IMR-90 (cell line): ENCODE data around the gene CENPP. TPM values are rescaled to one million over a fixed set of nuclear protein-coding genes. Genes with fewer than 3 reads are reported as not detected.
A peak's percentile ranks its signal among the peaks of the same experiment; 100 is the strongest.

ENCODE experiments used
- ATAC-seq: fragments of 200-7000 bp; cut with Tn5 transposase; 2 replicates; pipeline ENCODE4 v1.9.1; 2020; ENCODE audit warnings: low read depth, mild to moderate bottlenecking, moderate library complexity
- BruUV-seq: library from RNA; stranded (reverse); fragments of 400-500 nt; replicated peaks from 2 replicates; lab custom pipeline; 2021; lab: Mats Ljungman, UMichigan
- CTCF ChIA-PET: fragments of 300-600 bp; formaldehyde crosslinking; extraction: SDS; loops from one replicate; lab custom pipeline; 2021; ENCODE audit warnings: antibody characterized with exemption; lab: Yijun Ruan, JAX
- POLR2A ChIA-PET: fragments of 300-600 bp; sonication (Branson Sonifier 250); formaldehyde crosslinking; loops from one replicate; lab custom pipeline; 2022; ENCODE audit warnings: antibody characterized with exemption; ENCODE audit not compliant: unreplicated experiment; lab: Charles Lee
- DNase-seq: peaks from one replicate; pipeline ENCODE4 v3.0.0; 2013
- H2AFZ ChIP-seq: replicated peaks from 2 replicates; pipeline ENCODE3; 2013; ENCODE audit warnings: low read length, mild to moderate bottlenecking; ENCODE audit not compliant: poor library complexity
- H2AK5ac ChIP-seq: 2 replicates; pipeline ENCODE4 v1.6.1; 2013; ENCODE audit warnings: low read depth, low read length, inconsistent platforms
- H2AK9ac ChIP-seq: replicated peaks from 2 replicates; pipeline ENCODE3; 2013; ENCODE audit warnings: mild to moderate bottlenecking, low read depth, low read length, moderate library complexity; ENCODE audit not compliant: poor library complexity
- H2BK120ac ChIP-seq: 2 replicates; pipeline ENCODE4 v1.6.1; 2013; ENCODE audit warnings: low read depth, low read length, inconsistent platforms
- H2BK15ac ChIP-seq: 3 replicates; pipeline ENCODE4 v1.6.1; 2013; ENCODE audit warnings: low read depth, low read length, inconsistent platforms
- H2BK20ac ChIP-seq: 2 replicates; pipeline ENCODE4 v1.6.1; 2013; ENCODE audit warnings: low read depth, mild to moderate bottlenecking, inconsistent platforms, low read length, moderate library complexity
- H2BK5ac ChIP-seq: 2 replicates; pipeline ENCODE4 v1.6.1; 2013; ENCODE audit warnings: mild to moderate bottlenecking, low read depth, low read length, inconsistent platforms; ENCODE audit not compliant: poor library complexity, severe bottlenecking
- H3K14ac ChIP-seq: replicated peaks from 2 replicates; pipeline ENCODE4 v1.6.1; 2013; ENCODE audit warnings: low read depth, low read length, inconsistent platforms
- H3K18ac ChIP-seq: 2 replicates; pipeline ENCODE4 v1.6.1; 2013; ENCODE audit warnings: low read depth, low read length, control low read depth
- H3K23ac ChIP-seq: 2 replicates; pipeline ENCODE4 v1.6.1; 2013; ENCODE audit warnings: low read depth, low read length, inconsistent platforms
- H3K27ac ChIP-seq: 2 replicates; pipeline ENCODE4 v1.5.1; 2013; ENCODE audit warnings: mild to moderate bottlenecking, control low read depth, low read length; ENCODE audit not compliant: insufficient read depth
- H3K27me3 ChIP-seq: 2 replicates; pipeline ENCODE4 v1.6.1; 2013; ENCODE audit warnings: low read length; ENCODE audit not compliant: control insufficient read depth, insufficient read depth
- H3K36me3 ChIP-seq: 2 replicates; pipeline ENCODE4 v1.6.1; 2013; ENCODE audit warnings: low read length, mixed read lengths; ENCODE audit not compliant: control insufficient read depth, insufficient read depth
- H3K4ac ChIP-seq: 2 replicates; pipeline ENCODE4 v1.6.1; 2013; ENCODE audit warnings: low read depth, low read length, inconsistent platforms
- H3K4me1 ChIP-seq: 2 replicates; pipeline ENCODE4 v1.6.1; 2013; ENCODE audit warnings: low read length, mixed read lengths; ENCODE audit not compliant: control insufficient read depth, insufficient read depth
- H3K4me2 ChIP-seq: 2 replicates; pipeline ENCODE4 v1.6.1; 2013; ENCODE audit warnings: low read depth, mild to moderate bottlenecking, control low read depth, low read length, moderate library complexity
- H3K4me3 ChIP-seq: 2 replicates; pipeline ENCODE4 v1.5.1; 2013; ENCODE audit warnings: low read depth, mild to moderate bottlenecking, control low read depth, low read length, moderate library complexity; ENCODE audit not compliant: insufficient read depth
- H3K56ac ChIP-seq: 2 replicates; pipeline ENCODE4 v1.6.1; 2013; ENCODE audit warnings: low read length, inconsistent platforms; ENCODE audit not compliant: insufficient read depth; ENCODE audit errors: extremely low read depth
- H3K79me1 ChIP-seq, 2 experiments: 2 replicates each; pipeline ENCODE4 v1.6.1; 2013; ENCODE audit warnings: low read length in 2 of 2, inconsistent platforms in 1 of 2, low read depth in 1 of 2
- H3K9ac ChIP-seq: 2 replicates; pipeline ENCODE4 v1.6.1; 2013; ENCODE audit warnings: low read depth, low read length, control low read depth
- H3K9me1 ChIP-seq: 2 replicates; pipeline ENCODE4 v1.6.1; 2013; ENCODE audit warnings: low read length, inconsistent platforms; ENCODE audit not compliant: insufficient read depth
- H3K9me3 ChIP-seq: 2 replicates; pipeline ENCODE4 v1.6.1; 2013; ENCODE audit warnings: low read length; ENCODE audit not compliant: control insufficient read depth, insufficient read depth
- H4K20me1 ChIP-seq: 2 replicates; pipeline ENCODE4 v1.6.1; 2013; ENCODE audit warnings: low read length, inconsistent platforms; ENCODE audit not compliant: insufficient read depth
- H4K5ac ChIP-seq: 2 replicates; pipeline ENCODE4 v1.6.1; 2013; ENCODE audit warnings: mild to moderate bottlenecking, low read depth, low read length, control low read depth
- H4K8ac ChIP-seq, 2 experiments: 2 replicates each; pipeline ENCODE4 v1.6.1; 2013; ENCODE audit warnings: low read depth in 2 of 2, low read length in 2 of 2, control low read depth in 1 of 2, inconsistent platforms in 1 of 2
- H4K91ac ChIP-seq: 2 replicates; pipeline ENCODE4 v1.6.1; 2013; ENCODE audit warnings: low read depth, low read length, inconsistent platforms; ENCODE audit not compliant: insufficient read depth
- RFX5 ChIP-seq: IDR thresholded peaks from 2 replicates; pipeline ENCODE4 v1.8.0; 2012; ENCODE audit warnings: low read depth, mild to moderate bottlenecking, low read length, moderate library complexity
- WGBS, 2 experiments: methylation state at CpG; one replicate each; pipeline versions ENCODE4 v1.1.5 to v1.1.7; 2013; ENCODE audit warnings: missing lambda C conversion rate in 2 of 2; ENCODE audit not compliant: insufficient read length in 1 of 2; ENCODE audit errors: extremely low coverage in 2 of 2; 5-methylcytosine and 5-hydroxymethylcytosine counted together
- dilution Hi-C: fragments of 300-500 bp; cut with HindIII; formaldehyde crosslinking; loops from one replicate; pipeline ENCODE4 v1.14.3; 2018; ENCODE audit warnings: low sequenced_read_pairs; ENCODE audit not compliant: unreplicated experiment
- in situ Hi-C: fragments of 300-500 bp; cut with MboI; formaldehyde crosslinking; loops from 3 replicates; pipeline ENCODE4 v1.14.3; 2019; ENCODE audit warnings: low sequenced_read_pairs, inconsistent platforms, mixed read lengths
- intact Hi-C: fragments of 100-400 bp; cut with micrococcal nuclease; formaldehyde crosslinking; loops from 2 replicates; pipeline ENCODE4 v1.10.0; 2022
- polyA plus RNA-seq, 3 experiments: library from polyadenylated mRNA; depleted of rRNA; stranded (reverse); fragments of >200 nt; gene quantifications; 2 replicates each; pipeline ENCODE4 v1.2.3, GENCODE V29; 2012; ENCODE audit warnings: low replicate concordance in 1 of 3
- total RNA-seq: library from RNA; depleted of rRNA; stranded (reverse); fragments of >200 nt; gene quantifications from 2 replicates; pipeline ENCODE4 v1.2.3, GENCODE V29; 2012

The CENPP gene
- total and polyA plus RNA-seq, 2 of the 4 experiments (the other 2 are of a cell fraction): 1.4 to 2.0 TPM

DNA sequence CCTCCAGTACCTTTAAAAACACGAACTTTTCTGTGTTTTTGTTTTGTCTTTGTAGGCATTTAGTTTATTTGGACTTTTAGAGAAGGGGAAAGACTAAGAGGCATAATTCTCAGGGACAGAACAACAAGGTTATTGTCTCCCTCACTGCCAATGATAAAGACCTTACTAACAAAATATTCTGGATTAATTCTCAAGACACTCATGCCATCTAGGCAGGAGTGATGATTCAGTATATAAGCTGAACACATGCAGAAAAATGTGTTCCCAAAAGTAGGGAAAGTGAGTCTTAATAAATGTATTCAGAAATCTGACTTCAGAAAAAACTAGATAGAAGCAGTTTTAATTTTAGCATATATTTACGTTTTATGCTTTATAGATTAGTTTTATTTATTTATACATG, 173.9 kb downstream of the CENPP start:
- intact Hi-C loops: no loop called here

More for the DNA sequence above, 173.9 kb downstream of the CENPP start:
- H3K9me3 ChIP-seq: no peaks in the 10 kb centered on the region
- H2BK120ac ChIP-seq: no peak overlapping the region
- H4K20me1 ChIP-seq: no peaks in the 10 kb centered on the region
- H3K18ac ChIP-seq: no peak overlapping the region
- H3K23ac ChIP-seq: no peak overlapping the region
- H3K56ac ChIP-seq: no peak overlapping the region
- no peak; the same call in 1 of the 2 replicates for ATAC-seq
- no peak overlapping the region for H3K9ac ChIP-seq
- H4K8ac ChIP-seq: no peak overlapping the region
- H4K91ac ChIP-seq: no peak overlapping the region
- peak; percentile 51 for DNase-seq
- H3K27ac ChIP-seq: no peak overlapping the region
- no peaks in the 10 kb centered on the region for H3K36me3 ChIP-seq
- no peak overlapping the region for H2AK5ac ChIP-seq
- H2BK15ac ChIP-seq: no peak overlapping the region
- no peak overlapping the region for H3K4me3 ChIP-seq
- no peak overlapping the region for H3K4me2 ChIP-seq
- no CpG with 5 or more reads among the region's 2 CpGs for WGBS, 2 experiments
- no peak overlapping the region for H4K5ac ChIP-seq
- BruUV-seq: no TSS peak
- ChIA-PET POLR2A (no interaction called here), CTCF (no interaction called here)
- H2AFZ ChIP-seq: no peak overlapping the region
- no peaks in the 10 kb centered on the region for H3K27me3 ChIP-seq
- no peak overlapping the region for H2BK5ac ChIP-seq
- no peak overlapping the region for H2BK20ac ChIP-seq
- in situ Hi-C loops: no loop called here
- H3K79me1 ChIP-seq: peaks cover 0 to 6% of the 10 kb centered on the region in 2 experiments; a peak in 2 of 4 replicates
- peaks cover 12% of the 10 kb centered on the region for H3K4me1 ChIP-seq
- dilution Hi-C loops: no loop called here
- H3K14ac ChIP-seq: no peak overlapping the region
- H3K4ac ChIP-seq: no peak overlapping the region
- TF ChIP-seq RFX5: no peak
- no peak overlapping the region for H2AK9ac ChIP-seq
- H3K9me1 ChIP-seq: peaks cover 8% of the 10 kb centered on the region
